H1 (cell line): Measurements from ENCODE around the gene MXI1. TPM values are rescaled to one million over a fixed set of nuclear protein-coding genes. Genes with fewer than 3 reads are reported as not detected.

Experiments
- CTCF ChIA-PET: fragments of 300-600 bp; sonication (Branson Sonifier 250); formaldehyde crosslinking; loops from one replicate; lab custom pipeline; 2021; ENCODE audit not compliant: partially characterized antibody; lab: Charles Lee
- POLR2A ChIA-PET: fragments of 300-600 bp; sonication (Branson Sonifier 250); formaldehyde crosslinking; loops from one replicate; lab custom pipeline; 2021; ENCODE audit warnings: inconsistent platforms; ENCODE audit not compliant: partially characterized antibody; lab: Charles Lee
- DNase-seq, 2 experiments: peaks; one replicate each; pipeline versions ENCODE4 v3.0.0 to v3.0.0-alpha.2; 2010 to 2022; ENCODE audit warnings: low spot score in 2 of 2, low read depth in 1 of 2, mixed read lengths in 1 of 2
- FAIRE-seq: peaks from 2 replicates; lab custom pipeline; 2011; peaks lifted over from hg19 to GRCh38; lab: Jason Lieb, UNC
- H2AFZ ChIP-seq: 2 replicates; pipeline ENCODE4 v1.8.1; 2012; ENCODE audit warnings: low read length, inconsistent platforms
- H2AK5ac ChIP-seq: 2 replicates; pipeline ENCODE4 v1.6.1; 2013; ENCODE audit warnings: low read depth, low read length
- H2BK120ac ChIP-seq: replicated peaks from 2 replicates; pipeline ENCODE3; 2013; ENCODE audit warnings: low read depth, low read length, inconsistent platforms
- H2BK12ac ChIP-seq: 2 replicates; pipeline ENCODE4 v1.6.1; 2013; ENCODE audit warnings: low read depth, low read length
- H2BK15ac ChIP-seq: 2 replicates; pipeline ENCODE4 v1.6.1; 2013; ENCODE audit warnings: low read length
- H2BK20ac ChIP-seq: 2 replicates; pipeline ENCODE4 v1.6.1; 2013; ENCODE audit warnings: low read length
- H2BK5ac ChIP-seq: 2 replicates; pipeline ENCODE4 v1.6.1; 2013; ENCODE audit warnings: low read depth, low read length
- H3K14ac ChIP-seq: 2 replicates; pipeline ENCODE4 v1.6.1; 2013; ENCODE audit warnings: inconsistent platforms; ENCODE audit not compliant: insufficient read length
- H3K18ac ChIP-seq: 2 replicates; pipeline ENCODE4 v1.6.1; 2013; ENCODE audit warnings: low read length; ENCODE audit errors: extremely low read depth
- H3K23ac ChIP-seq: 2 replicates; pipeline ENCODE4 v1.6.1; 2013; ENCODE audit warnings: inconsistent platforms; ENCODE audit not compliant: insufficient read length
- H3K23me2 ChIP-seq: 2 replicates; pipeline ENCODE4 v1.6.1; 2013; ENCODE audit warnings: low read depth, low read length
- H3K27ac ChIP-seq: 2 replicates; pipeline ENCODE4 v1.6.1; 2011; ENCODE audit warnings: low read depth, low read length, inconsistent platforms
- H3K27me3 ChIP-seq, 4 experiments: replicated peaks in 1 of 4; 1 replicate in 1 of 4; 2 replicates in 3 of 4; pipeline versions ENCODE4 v1.6.1 to v1.8.1; 2011 to 2013; ENCODE audit warnings: low read length in 3 of 4, mild to moderate bottlenecking in 3 of 4, inconsistent platforms in 2 of 4, mixed read lengths in 2 of 4, moderate library complexity in 1 of 4; ENCODE audit not compliant: control insufficient read depth in 3 of 4, insufficient read depth in 3 of 4; ENCODE audit errors: extremely low read depth in 1 of 4
- H3K36me3 ChIP-seq, 4 experiments: 2 replicates each; pipeline versions ENCODE4 v1.6.1 to v1.8.1; 2011 to 2013; ENCODE audit warnings: mild to moderate bottlenecking in 4 of 4, low read length in 3 of 4, moderate library complexity in 2 of 4, control low read depth in 1 of 4, inconsistent platforms in 1 of 4; ENCODE audit not compliant: insufficient read depth in 4 of 4, control insufficient read depth in 2 of 4
- H3K4ac ChIP-seq: replicated peaks from 2 replicates; pipeline ENCODE3; 2013; ENCODE audit warnings: low read length, low read depth, mixed read lengths, inconsistent platforms; ENCODE audit not compliant: insufficient read length
- H3K4me1 ChIP-seq, 4 experiments: replicated peaks in 1 of 4; 1 replicate in 1 of 4; 2 replicates in 3 of 4; pipeline versions ENCODE4 v1.6.1 to v1.8.1; 2011 to 2013; ENCODE audit warnings: low read length in 3 of 4, inconsistent platforms in 2 of 4, mixed read lengths in 1 of 4; ENCODE audit not compliant: insufficient read depth in 4 of 4, control insufficient read depth in 3 of 4
- H3K4me2 ChIP-seq, 2 experiments: 2 replicates each; pipeline versions ENCODE4 v1.6.1 to v1.8.1; 2011 to 2013; ENCODE audit warnings: low read depth in 2 of 2, low read length in 2 of 2, control low read depth in 1 of 2, inconsistent platforms in 1 of 2, mild to moderate bottlenecking in 1 of 2; ENCODE audit not compliant: insufficient read depth in 1 of 2
- H3K4me3 ChIP-seq, 4 experiments: fragments of 200-600, 300-600 bp in 1 of 4; sonication (generic), shearing (Covaris generic), sonication (Bioruptor Twin) in 1 of 4; 2 replicates each; pipeline versions ENCODE4 v1.5.1 to v1.8.1; 2011 to 2016; ENCODE audit warnings: low read length in 4 of 4, low read depth in 3 of 4, control low read depth in 2 of 4, inconsistent platforms in 2 of 4, mild to moderate bottlenecking in 2 of 4, mixed read lengths in 1 of 4, moderate library complexity in 1 of 4; ENCODE audit not compliant: insufficient read depth in 2 of 4; ENCODE audit errors: extremely low read depth in 1 of 4
- H3K56ac ChIP-seq: replicated peaks from 2 replicates; pipeline ENCODE3; 2013; ENCODE audit warnings: low read depth, mild to moderate bottlenecking, mixed read lengths, low read length, inconsistent platforms; ENCODE audit not compliant: insufficient read length
- H3K79me1 ChIP-seq: 2 replicates; pipeline ENCODE4 v1.6.1; 2013; ENCODE audit warnings: low read depth, low read length, control low read depth
- H3K79me2 ChIP-seq, 2 experiments: 2 replicates each; pipeline versions ENCODE4 v1.6.1 to v1.8.1; 2012 to 2013; ENCODE audit warnings: low read length in 2 of 2, mild to moderate bottlenecking in 2 of 2, inconsistent platforms in 1 of 2; ENCODE audit not compliant: insufficient read depth in 2 of 2, control insufficient read depth in 1 of 2
- H3K9ac ChIP-seq, 4 experiments: replicated peaks in 1 of 4; 1 replicate in 1 of 4; 2 replicates in 3 of 4; pipeline versions ENCODE4 v1.6.1 to v1.8.1; 2011 to 2013; ENCODE audit warnings: low read depth in 3 of 4, low read length in 3 of 4, control low read depth in 2 of 4, mild to moderate bottlenecking in 2 of 4, moderate library complexity in 2 of 4, inconsistent platforms in 1 of 4; ENCODE audit errors: extremely low read depth in 1 of 4
- H3K9me3 ChIP-seq, 2 experiments: 2 replicates each; pipeline versions ENCODE4 v1.6.1 to v1.8.1; 2012 to 2013; ENCODE audit warnings: mild to moderate bottlenecking in 2 of 2, moderate library complexity in 2 of 2, control low read depth in 1 of 2, inconsistent platforms in 1 of 2, low read depth in 1 of 2, low read length in 1 of 2, mixed read lengths in 1 of 2; ENCODE audit not compliant: insufficient read depth in 2 of 2
- H4K20me1 ChIP-seq, 2 experiments: replicated peaks in 1 of 2; 2 replicates each; pipeline versions ENCODE3 to v1.8.1; 2011 to 2013; ENCODE audit warnings: inconsistent platforms in 2 of 2, low read length in 2 of 2, mild to moderate bottlenecking in 1 of 2; ENCODE audit not compliant: insufficient read depth in 2 of 2, control insufficient read depth in 1 of 2
- H4K5ac ChIP-seq: 2 replicates; pipeline ENCODE4 v1.6.1; 2013; ENCODE audit warnings: low read length, low read depth, mixed read lengths, inconsistent platforms; ENCODE audit not compliant: insufficient read length
- H4K8ac ChIP-seq: 2 replicates; pipeline ENCODE4 v1.8.0; 2013; ENCODE audit warnings: mild to moderate bottlenecking, moderate library complexity, low read length, inconsistent platforms; ENCODE audit not compliant: insufficient read depth; ENCODE audit errors: extremely low read depth
- H4K91ac ChIP-seq: replicated peaks from 2 replicates; pipeline ENCODE3; 2013; ENCODE audit warnings: low read length, mixed read lengths, inconsistent platforms; ENCODE audit not compliant: insufficient read length
- CBX8 ChIP-seq: fragments of 300-800, 300-1000 bp; sonication (generic); IDR thresholded peaks from 2 replicates; pipeline ENCODE4 v1.7.1; 2016; ENCODE audit warnings: low read depth, low read length, borderline replicate concordance
- NANOG ChIP-seq: IDR thresholded peaks from 2 replicates; pipeline ENCODE4 v1.6.1; 2011; ENCODE audit warnings: low read length, low read depth, mild to moderate bottlenecking, inconsistent platforms; ENCODE audit not compliant: insufficient read depth, poor library complexity, severe bottlenecking
- RBBP5 ChIP-seq: IDR thresholded peaks from 2 replicates; pipeline ENCODE4 v1.7.1; 2012; ENCODE audit warnings: low read depth, mild to moderate bottlenecking, inconsistent platforms, low read length, moderate library complexity, borderline replicate concordance
- TAF1 ChIP-seq: IDR thresholded peaks from 2 replicates; pipeline ENCODE4 v1.6.1; 2011; ENCODE audit warnings: mild to moderate bottlenecking, low read depth, low read length
- TBP ChIP-seq: IDR thresholded peaks from 2 replicates; pipeline ENCODE4 v1.6.1; 2011; ENCODE audit warnings: low read depth, low read length, improper control_type of control experiment
- TEAD4 ChIP-seq: IDR thresholded peaks from 2 replicates; pipeline ENCODE4 v1.6.1; 2012; ENCODE audit warnings: low read depth, low read length, inconsistent platforms, mixed read lengths
- whole genome bisulfite sequencing, 2 experiments: shearing (Covaris generic) in 1 of 2; methylation state at CpG; one replicate each; pipeline versions ENCODE4 v1.1.6 to v1.1.7; 2013 to 2015; ENCODE audit warnings: low lambda C conversion rate in 2 of 2, mixed read lengths in 2 of 2, inconsistent platforms in 1 of 2, low coverage in 1 of 2, missing lambda C conversion rate in 1 of 2; ENCODE audit not compliant: insufficient replicate concordance in 2 of 2, insufficient coverage in 1 of 2, insufficient read length in 1 of 2; ENCODE audit errors: extremely low coverage in 1 of 2, missing lambda C conversion rate in 1 of 2; 5-methylcytosine and 5-hydroxymethylcytosine counted together
- polyA plus RNA-seq, 7 experiments: library from polyadenylated mRNA; depleted of rRNA in 3 of 7; stranded (reverse) in 5 of 7; unstranded in 2 of 7; fragments of >200 nt in 5 of 7; fragments of 200-250 nt in 2 of 7; gene quantifications; 1 replicate in 5 of 7; 2 replicates in 1 of 7; 4 replicates in 1 of 7; pipeline versions ENCODE4 v1.2.1 to v1.2.3, GENCODE V29; 2011 to 2013; ENCODE audit warnings: missing spikeins in 2 of 7, mixed read lengths in 2 of 7
- total RNA-seq: library from RNA; stranded (reverse); fragmentation: NEBNext Ultra II Directional; extraction: Animal tissue kit (Norgen Biotek cat#: 25700); gene quantifications from 2 replicates; pipeline ENCODE4 v1.2.1, GENCODE V29; 2021

Gene MXI1
- total and polyA plus RNA-seq, 2 of the 8 experiments (the other 6 are each of a cell fraction or from before 2014, with no cell fraction given) = 5.7 to 8.8 TPM

- Histone ChIP-seq H2AK5ac (no peak overlapping the region), H3K4me3 (peak overlapping the region; percentile 73 to 80 (median 78); a peak in 7 of 8 replicates), H4K5ac (no peak overlapping the region), H3K23me2 (peaks cover 26% of the 10 kb centered on the region), H2BK12ac (peak overlapping the region; percentile 93; the same call in 1 of the 2 replicates), H3K56ac (no peak overlapping the region), H3K79me2 (no peaks in the 10 kb centered on the region), H3K27me3 (peaks cover 18 to 62% (median 47%) of the 10 kb centered on the region in 4 experiments), H4K20me1 (peaks cover 0 to 3% of the 10 kb centered on the region in 2 experiments), H3K79me1 (no peaks in the 10 kb centered on the region), H2BK120ac (no peak overlapping the region), H4K91ac (no peak overlapping the region), H3K9ac (peak overlapping the region in 3 of 4 experiments; percentile 25 to 44 (median 40); a peak in 3 of 7 replicates), H2BK5ac (no peak overlapping the region), H2BK15ac (0 out of 2 replicates have a peak overlapping the region, but pooled peaks have one; percentile 48), H2BK20ac (no peak overlapping the region), H3K4ac (no peak overlapping the region), H3K23ac (no peak overlapping the region), H4K8ac (no peak overlapping the region), H3K27ac (no peak overlapping the region), H3K14ac (no peak overlapping the region), H3K4me2 (peak overlapping the region; percentile 100), H3K9me3 (no peaks in the 10 kb centered on the region)
- WGBS, 2 experiments = 10% methylated on average over 10 of the region's 10 CpGs; no CpG with 5 or more reads in 1 of the 2 experiments
- ChIA-PET CTCF (interaction anchor here (0.6 to 14.0 kb wide), 7 partner anchors 12 to 327 kb away, joined by 3 to 333 read pairs (median 4); no protein-coding TSS in a partner anchor), POLR2A (interaction anchor here (0.5 to 8.5 kb wide), 8 partner anchors 10 to 199 kb away, joined by 3 to 121 read pairs (median 3); no protein-coding TSS in a partner anchor)
- DNase-seq = no peak
- no peak for FAIRE-seq
- no peak for TF ChIP-seq NANOG
- TF ChIP-seq CBX8 = no peak
- TF ChIP-seq RBBP5 = peak; percentile 5; the same call in 1 of the 2 replicates
- no peak for TF ChIP-seq TEAD4
- 0 out of 2 replicates have a peak, but pooled peaks have one; percentile 41 for TF ChIP-seq TAF1
- no peak for TF ChIP-seq TBP
- TF ChIP-seq, all 59 proteins: peak for 2
- H3K4me1 ChIP-seq = peaks cover 2 to 18% (median 14%) of the 10 kb centered on the region in 4 experiments; a peak in 6 of 7 replicates
- no peak overlapping the region; the same call in 1 of the 2 replicates for H3K18ac ChIP-seq
- no peaks in the 10 kb centered on the region for H3K36me3 ChIP-seq
- peak overlapping the region; percentile 87 for H2AFZ ChIP-seq
Observed at GRCh38 chr10:110211465-110211843, 4.0 kb downstream of the MXI1 start.
